Stomach (tissue), 9 donors: ENCODE results near the gene CA11. TPM values are rescaled to one million over a fixed set of nuclear protein-coding genes. Genes with fewer than 3 reads are reported as not detected.
A peak's percentile ranks its signal among the peaks of the same experiment; 100 is the strongest.

Experiments used
- DNase-seq, 2 donors: peaks; one replicate each; pipeline versions ENCODE4 v3.0.0 to v3.0.0-alpha.2; 2013 to 2019
- H3K27ac ChIP-seq, 5 donors: fragments of 200-600 bp in 4 of 5; sonication (generic) in 4 of 5; one replicate each; pipeline ENCODE4 v1.5.1; 2013 to 2019; ENCODE audit warnings: mild to moderate bottlenecking in 1 of 5, moderate library complexity in 1 of 5
- H3K27me3 ChIP-seq, 3 donors: fragments of 200-600 bp; sonication (generic); one replicate each; pipeline ENCODE4 v1.5.1; 2017 to 2019; ENCODE audit warnings: mixed run types in 1 of 3
- H3K36me3 ChIP-seq, 4 donors: fragments of 200-600 bp; sonication (generic); 1 replicate in 3 of 4; 2 replicates in 1 of 4; pipeline ENCODE4 v1.5.1; 2016 to 2019
- H3K4me1 ChIP-seq, 4 donors: fragments of 200-600 bp; sonication (generic); one replicate each; pipeline ENCODE4 v1.5.1; 2016 to 2019
- H3K4me3 ChIP-seq, 4 donors: fragments of 200-600 bp; sonication (generic) in 3 of 4; one replicate each; pipeline ENCODE4 v1.5.1; 2016 to 2019; ENCODE audit warnings: mild to moderate bottlenecking in 1 of 4
- H3K9me3 ChIP-seq, 4 donors: fragments of 200-600 bp; sonication (generic); one replicate each; pipeline ENCODE4 v1.5.1; 2016 to 2019
- EP300 ChIP-seq: sonication (generic); formaldehyde crosslinking; IDR thresholded peaks from one replicate; pipeline ENCODE4 v1.6.1; 2017; ENCODE audit warnings: antibody characterized with exemption
- POLR2A ChIP-seq, 4 donors: fragments of 450-650 bp; IDR thresholded peaks; one replicate each; pipeline ENCODE4 v1.6.1; 2016; ENCODE audit warnings: antibody characterized with exemption in 4 of 4, control low read depth in 2 of 4, mild to moderate bottlenecking in 1 of 4, moderate library complexity in 1 of 4
- POLR2AphosphoS5 ChIP-seq, 3 donors: sonication (generic); formaldehyde crosslinking; IDR thresholded peaks; one replicate each; pipeline ENCODE4 v1.6.1; 2016; ENCODE audit warnings: antibody characterized with exemption in 3 of 3
- WGBS, 5 donors: extraction: QIAGEN DNeasy Blood & Tissue Kit in 3 of 5; methylation state at CpG; one replicate each; pipeline versions ENCODE4 v1.1.5 to v1.1.7; 2013 to 2018; 5-methylcytosine and 5-hydroxymethylcytosine counted together
- intact Hi-C: fragments of 100-400 bp; cut with DNase I; formaldehyde crosslinking; loops from one replicate; pipeline ENCODE4 v1.15.1; 2023; ENCODE audit warnings: low total_unique reads
- polyA plus RNA-seq, 3 donors: library from polyadenylated mRNA; stranded (reverse); fragments of 200-250 nt; gene quantifications; one replicate each; pipeline ENCODE4 v1.2.3, GENCODE V29; 2013
- total RNA-seq, 5 donors: library from RNA; depleted of rRNA; stranded (reverse); fragments of >200 nt; gene quantifications; one replicate each; pipeline versions ENCODE4 v1.1.0 to v1.2.3, GENCODE V29; 2014 to 2016
- TF ChIP-seq, protein P1 (sequence below), 7 experiments: fragments of 450-650 bp in 4 of 7; fragments of 200-600 bp in 3 of 7; sonication (generic) in 3 of 7; IDR thresholded peaks; one replicate each; pipeline ENCODE4 v1.5.1; 2016 to 2019; ENCODE audit warnings: antibody characterized with exemption in 7 of 7, control low read depth in 2 of 7, mild to moderate bottlenecking in 1 of 7
- donor health status: healthy with polysubstance abuse.
- donor health status: Bipolar disorder and iron deficiency.
- donor health status: healthy.

The CA11 gene
- total and polyA plus RNA-seq, 8 donors, result 1.8 to 33.0 (median 15.8) TPM; not detected in 1

DNA sequence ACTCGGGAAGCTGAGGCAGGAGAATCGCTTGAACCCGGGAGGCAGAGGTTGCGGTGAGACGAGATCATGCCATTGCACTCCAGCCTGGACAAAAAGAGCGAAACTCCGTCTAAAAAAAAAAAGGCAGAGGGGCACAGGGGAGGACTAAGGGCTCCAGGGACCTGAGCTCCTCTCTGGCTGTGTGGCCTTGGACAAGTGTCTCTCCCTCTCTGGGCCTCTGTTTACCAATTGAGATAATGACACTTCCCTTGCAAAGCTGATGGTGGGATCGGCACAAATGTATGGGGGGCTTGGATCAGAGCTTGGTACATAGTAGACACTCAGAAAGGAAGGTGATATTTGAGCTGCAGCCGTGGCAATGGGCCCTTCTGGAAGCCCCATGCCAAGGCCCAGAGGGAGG lies 50.8 kb downstream of the CA11 start:
- Histone ChIP-seq H3K9me3 (no peaks in the 10 kb centered on the region), H3K4me1 (no peaks in the 10 kb centered on the region), H3K27ac (no peak overlapping the region), H3K36me3 (no peaks in the 10 kb centered on the region), H3K4me3 (no peak overlapping the region), H3K27me3 (peaks cover 0 to 18% (median 0%) of the 10 kb centered on the region in 3 donors)
- 82 to 90% (median 88%) methylated on average over 9 of the region's 9 CpGs for WGBS, 5 donors
- DNase-seq, result no peak
- no peak for TF ChIP-seq POLR2A (IDR thresholded peaks at IDR 0.05)
- TF ChIP-seq EP300, result no peak
- no peak for TF ChIP-seq POLR2AphosphoS5 (IDR thresholded peaks at IDR 0.05)
- TF ChIP-seq, protein P1, sequence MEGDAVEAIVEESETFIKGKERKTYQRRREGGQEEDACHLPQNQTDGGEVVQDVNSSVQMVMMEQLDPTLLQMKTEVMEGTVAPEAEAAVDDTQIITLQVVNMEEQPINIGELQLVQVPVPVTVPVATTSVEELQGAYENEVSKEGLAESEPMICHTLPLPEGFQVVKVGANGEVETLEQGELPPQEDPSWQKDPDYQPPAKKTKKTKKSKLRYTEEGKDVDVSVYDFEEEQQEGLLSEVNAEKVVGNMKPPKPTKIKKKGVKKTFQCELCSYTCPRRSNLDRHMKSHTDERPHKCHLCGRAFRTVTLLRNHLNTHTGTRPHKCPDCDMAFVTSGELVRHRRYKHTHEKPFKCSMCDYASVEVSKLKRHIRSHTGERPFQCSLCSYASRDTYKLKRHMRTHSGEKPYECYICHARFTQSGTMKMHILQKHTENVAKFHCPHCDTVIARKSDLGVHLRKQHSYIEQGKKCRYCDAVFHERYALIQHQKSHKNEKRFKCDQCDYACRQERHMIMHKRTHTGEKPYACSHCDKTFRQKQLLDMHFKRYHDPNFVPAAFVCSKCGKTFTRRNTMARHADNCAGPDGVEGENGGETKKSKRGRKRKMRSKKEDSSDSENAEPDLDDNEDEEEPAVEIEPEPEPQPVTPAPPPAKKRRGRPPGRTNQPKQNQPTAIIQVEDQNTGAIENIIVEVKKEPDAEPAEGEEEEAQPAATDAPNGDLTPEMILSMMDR (IDR thresholded peaks at IDR 0.05), result no peak
- intact Hi-C loops, result no loop called here

DNA sequence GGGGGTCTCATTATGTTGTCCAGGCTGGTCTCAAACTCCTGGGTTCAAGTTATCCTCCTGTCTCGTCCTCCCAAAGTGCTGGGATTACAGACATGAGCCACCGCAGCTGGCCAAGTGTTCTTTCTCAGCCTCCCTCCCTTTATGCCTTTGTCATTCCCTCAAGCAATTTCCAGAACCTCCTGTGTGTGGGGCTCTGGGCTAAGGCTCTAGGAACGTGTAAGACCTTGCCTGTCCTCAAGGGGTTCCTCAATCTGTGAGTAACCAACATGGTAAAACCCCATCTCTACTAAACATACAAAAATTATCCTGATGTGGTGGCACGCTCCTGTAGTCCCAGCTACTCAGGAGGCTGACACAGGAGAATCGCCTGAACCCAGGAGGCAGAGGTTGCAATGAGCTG lies 55.0 kb downstream of the CA11 start:
- Histone ChIP-seq H3K4me3 (no peak overlapping the region), H3K36me3 (no peaks in the 10 kb centered on the region), H3K27me3 (no peaks in the 10 kb centered on the region), H3K9me3 (no peaks in the 10 kb centered on the region), H3K4me1 (peaks cover 7 to 13% (median 10%) of the 10 kb centered on the region in 4 donors), H3K27ac (no peak overlapping the region)
- no peak for DNase-seq
- intact Hi-C loops, result no loop called here
- TF ChIP-seq POLR2A (IDR thresholded peaks at IDR 0.05) (no peak), EP300 (no peak), POLR2AphosphoS5 (IDR thresholded peaks at IDR 0.05) (no peak)
- TF ChIP-seq, protein P1 (IDR thresholded peaks at IDR 0.05), result no peak
- 77 to 84% (median 80%) methylated on average over 5 of the region's 5 CpGs for WGBS, 5 donors

DNA sequence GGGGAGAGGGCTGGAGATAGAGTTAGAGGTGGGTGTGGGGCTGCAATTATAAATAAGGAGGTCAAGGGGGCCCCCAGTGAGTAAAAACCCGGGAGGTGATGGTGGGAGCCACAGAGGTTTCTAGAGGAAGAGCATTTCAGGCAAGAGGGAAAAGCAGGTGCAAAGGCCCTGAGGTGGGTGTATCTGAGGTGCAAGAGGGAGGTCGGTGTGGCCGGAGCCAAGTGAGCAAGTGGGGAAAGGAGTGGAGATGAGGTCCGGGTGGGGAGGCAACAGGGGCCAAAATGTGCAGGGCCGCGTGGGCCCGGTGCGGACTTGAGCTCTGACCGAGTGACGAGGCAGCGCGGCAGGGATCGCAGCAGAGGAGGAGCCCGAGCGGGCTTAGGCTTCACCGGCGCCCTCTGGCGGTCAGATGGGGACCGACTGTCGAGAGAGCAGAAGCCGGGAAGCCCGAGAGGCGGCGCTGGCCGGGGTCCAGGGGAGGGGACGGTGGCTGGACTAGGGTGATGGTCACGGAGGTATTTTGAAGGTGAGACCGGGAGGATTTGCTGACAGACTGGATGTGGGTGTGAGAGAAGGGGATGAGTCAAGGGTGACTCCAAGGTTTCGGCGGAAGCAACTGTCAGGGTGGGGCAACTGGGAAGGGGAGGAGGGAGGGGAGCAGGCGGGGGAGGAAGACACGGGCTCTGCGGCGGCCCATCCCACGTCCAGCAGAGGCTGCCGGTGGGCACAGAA lies 57.2 kb downstream of the CA11 start:
- TF ChIP-seq POLR2A (IDR thresholded peaks at IDR 0.05), result no peak
- TF ChIP-seq, protein P1 (IDR thresholded peaks at IDR 0.05), result peak in 6 of 7 experiments; percentile 81 to 98 (median 92)
- TF ChIP-seq POLR2AphosphoS5 (IDR thresholded peaks at IDR 0.05), result peak in 1 of 3 donors; percentile 65
- no peaks in the 10 kb centered on the region for H3K9me3 ChIP-seq
- H3K27ac ChIP-seq, result peak overlapping the region in 1 of 5 donors; percentile 34
- 3 to 6% (median 4%) methylated on average over 35 to 36 of the region's 36 CpGs for WGBS, 5 donors
- peak overlapping the region; percentile 30 to 47 (median 39) for H3K4me3 ChIP-seq
- intact Hi-C loops, result loop anchor here (5.0 kb wide), 2 partner anchors 82 to 102 kb away; no protein-coding TSS in a partner anchor
- no peaks in the 10 kb centered on the region for H3K27me3 ChIP-seq
- no peaks in the 10 kb centered on the region for H3K36me3 ChIP-seq
- DNase-seq, result peak; percentile 96
- H3K4me1 ChIP-seq, result peaks cover 12 to 18% (median 17%) of the 10 kb centered on the region in 4 donors

Other genes with a start within 250 kb of the CA11 start
- gene GRWD1, start 200.2 kb downstream of the CA11 start, total RNA-seq, result 10 to 100 TPM in 4 of 5 donors, 1 to 10 TPM in 1; 5.8 to 49.4 (median 18.5) TPM
- 10 to 100 TPM in 2 of 3 donors, 1 to 10 TPM in 1; 7.6 to 13.9 (median 12.8) TPM for gene GRWD1, start 200.2 kb downstream of the CA11 start, polyA plus RNA-seq
- 1 to 10 TPM in 2 of 5 donors, under 1 TPM in 1, not detected in 2; 0.92 to 4.6 (median 1.0) TPM for gene KCNJ14, start 190.6 kb downstream of the CA11 start, total RNA-seq
- gene KCNJ14, start 190.6 kb downstream of the CA11 start, polyA plus RNA-seq, result under 1 TPM in 2 of 3 donors, not detected in 1; 0.19 to 0.75 TPM
- 100 to 1,000 TPM in 2 of 5 donors, 10 to 100 TPM in 3; 39.3 to 229 (median 75.9) TPM for gene CYTH2, start 176.8 kb downstream of the CA11 start, total RNA-seq
- 10 to 100 TPM; 46.3 to 63.7 (median 48.8) TPM for gene CYTH2, start 176.8 kb downstream of the CA11 start, polyA plus RNA-seq
- gene LMTK3, start 134.4 kb downstream of the CA11 start, total RNA-seq, result 10 to 100 TPM in 1 of 5 donors, 1 to 10 TPM in 1, under 1 TPM in 2, not detected in 1; 0.45 to 23.5 (median 1.1) TPM
- gene LMTK3, start 134.4 kb downstream of the CA11 start, polyA plus RNA-seq, result 1 to 10 TPM; 1.1 to 3.5 (median 2.8) TPM
- 1 to 10 TPM in 2 of 5 donors, not detected in 3; 2.6 to 3.1 TPM for gene SULT2B1, start 94.0 kb downstream of the CA11 start, total RNA-seq
- gene SULT2B1, start 94.0 kb downstream of the CA11 start, polyA plus RNA-seq, result 10 to 100 TPM in 1 of 3 donors, 1 to 10 TPM in 2; 2.0 to 46.8 (median 5.0) TPM
- not detected for gene SPACA4, start 39.4 kb downstream of the CA11 start, total RNA-seq
- not detected for gene SPACA4, start 39.4 kb downstream of the CA11 start, polyA plus RNA-seq
- 100 to 1,000 TPM in 2 of 5 donors, 10 to 100 TPM in 3; 17.5 to 275 (median 56.0) TPM for gene FAM83E, start 31.1 kb downstream of the CA11 start, total RNA-seq
- 10 to 100 TPM; 13.3 to 62.5 (median 15.4) TPM for gene FAM83E, start 31.1 kb downstream of the CA11 start, polyA plus RNA-seq
- 1,000 to 10,000 TPM; 1,272 to 3,316 (median 1,768) TPM for gene RPL18, start 27.0 kb downstream of the CA11 start, total RNA-seq
- 1,000 to 10,000 TPM; 2,771 to 3,739 (median 3,620) TPM for gene RPL18, start 27.0 kb downstream of the CA11 start, polyA plus RNA-seq
- gene SPHK2, start 26.7 kb downstream of the CA11 start, total RNA-seq, result 100 to 1,000 TPM in 1 of 5 donors, 10 to 100 TPM in 4; 10.6 to 156 (median 19.2) TPM
- gene SPHK2, start 26.7 kb downstream of the CA11 start, polyA plus RNA-seq, result 10 to 100 TPM in 2 of 3 donors, 1 to 10 TPM in 1; 9.4 to 20.5 (median 19.9) TPM
- 10 to 100 TPM in 1 of 5 donors, 1 to 10 TPM in 3, not detected in 1; 7.2 to 21.7 (median 9.7) TPM for gene DBP, start 8.8 kb downstream of the CA11 start, total RNA-seq
- gene DBP, start 8.8 kb downstream of the CA11 start, polyA plus RNA-seq, result 10 to 100 TPM in 1 of 3 donors, 1 to 10 TPM in 2; 4.2 to 29.0 (median 9.2) TPM
- gene NTN5, start 26.8 kb upstream of the CA11 start, total RNA-seq, result not detected
- gene NTN5, start 26.8 kb upstream of the CA11 start, polyA plus RNA-seq, result 1 to 10 TPM in 1 of 3 donors, not detected in 2; 1.3 TPM
- 10 to 100 TPM; 23.2 to 42.0 (median 33.2) TPM for gene FUT2, start 49.8 kb upstream of the CA11 start, total RNA-seq
- gene FUT2, start 49.8 kb upstream of the CA11 start, polyA plus RNA-seq, result 10 to 100 TPM; 22.7 to 76.8 (median 25.8) TPM
- 1 to 10 TPM in 1 of 5 donors, under 1 TPM in 1, not detected in 3; 0.55 to 3.6 TPM for gene MAMSTR, start 73.5 kb upstream of the CA11 start, total RNA-seq
- 1 to 10 TPM in 2 of 3 donors, under 1 TPM in 1; 0.46 to 1.5 (median 1.5) TPM for gene MAMSTR, start 73.5 kb upstream of the CA11 start, polyA plus RNA-seq
- 10 to 100 TPM in 1 of 5 donors, 1 to 10 TPM in 4; 4.7 to 26.8 (median 8.8) TPM for gene RASIP1, start 94.4 kb upstream of the CA11 start, total RNA-seq
- gene RASIP1, start 94.4 kb upstream of the CA11 start, polyA plus RNA-seq, result 10 to 100 TPM; 11.1 to 44.9 (median 29.3) TPM
- gene IZUMO1, start 100.7 kb upstream of the CA11 start, total RNA-seq, result 10 to 100 TPM in 2 of 5 donors, under 1 TPM in 1, not detected in 2; 0.73 to 14.3 (median 10.7) TPM
- 1 to 10 TPM in 1 of 3 donors, under 1 TPM in 1, not detected in 1; 0.62 to 4.0 TPM for gene IZUMO1, start 100.7 kb upstream of the CA11 start, polyA plus RNA-seq
- 10 to 100 TPM in 2 of 5 donors, 1 to 10 TPM in 2, not detected in 1; 7.0 to 54.5 (median 11.1) TPM for gene FUT1, start 106.5 kb upstream of the CA11 start, total RNA-seq
- gene FUT1, start 106.5 kb upstream of the CA11 start, polyA plus RNA-seq, result 1 to 10 TPM; 7.2 to 7.5 (median 7.2) TPM
- not detected for gene FGF21, start 109.3 kb upstream of the CA11 start, total RNA-seq
- not detected for gene FGF21, start 109.3 kb upstream of the CA11 start, polyA plus RNA-seq
- gene BCAT2, start 164.8 kb upstream of the CA11 start, total RNA-seq, result 100 to 1,000 TPM in 1 of 5 donors, 10 to 100 TPM in 4; 22.0 to 320 (median 23.9) TPM
- gene BCAT2, start 164.8 kb upstream of the CA11 start, polyA plus RNA-seq, result 10 to 100 TPM; 65.8 to 74.5 (median 68.5) TPM
- gene HSD17B14, start 190.3 kb upstream of the CA11 start, total RNA-seq, result 10 to 100 TPM in 2 of 5 donors, 1 to 10 TPM in 2, not detected in 1; 2.8 to 41.4 (median 17.3) TPM
- 1 to 10 TPM; 5.4 to 9.8 (median 9.4) TPM for gene HSD17B14, start 190.3 kb upstream of the CA11 start, polyA plus RNA-seq
- 10 to 100 TPM in 2 of 5 donors, 1 to 10 TPM in 3; 1.7 to 35.6 (median 4.8) TPM for gene PLEKHA4, start 222.4 kb upstream of the CA11 start, total RNA-seq
- gene PLEKHA4, start 222.4 kb upstream of the CA11 start, polyA plus RNA-seq, result 10 to 100 TPM; 30.1 to 85.0 (median 75.3) TPM
- gene PPP1R15A, start 226.2 kb upstream of the CA11 start, total RNA-seq, result 100 to 1,000 TPM in 1 of 5 donors, 10 to 100 TPM in 4; 14.6 to 107 (median 35.1) TPM
- gene PPP1R15A, start 226.2 kb upstream of the CA11 start, polyA plus RNA-seq, result 10 to 100 TPM; 34.6 to 59.8 (median 37.1) TPM